ENCODE results near the gene GNA14. TPM values are rescaled to one million over a fixed set of nuclear protein-coding genes. Genes with fewer than 3 reads are reported as not detected.
A peak's percentile ranks its signal among the peaks of the same experiment; 100 is the strongest.
"Not testable (repeated sequence)": the region's sequence is repeated elsewhere in the genome, so short reads cannot be mapped to it uniquely, and the experiment has no call there.

The GNA14 gene
- 1 to 10 TPM; 4.3 to 9.1 TPM for total RNA-seq
- 10 to 100 TPM in 4 of 6 donors, 1 to 10 TPM in 2; 9.4 to 12.8 (median 10.8) TPM for polyA plus RNA-seq (ENCODE audit: insufficient read length in 6 of 6)
- long read RNA-seq, donor 1, partial matches to known transcripts, result 0 of 1 reads
- long read RNA-seq, donor 1, other reads (novel, unspliced or antisense), result 0 of 1 reads
- long read RNA-seq, donor 2, partial matches to known transcripts, result 0 of 2 reads
- long read RNA-seq, donor 2, other reads (novel, unspliced or antisense), result 0 of 2 reads
- long read RNA-seq, donor 3, partial matches to known transcripts, result 0 of 1 reads
- long read RNA-seq, donor 3, other reads (novel, unspliced or antisense), result 0 of 1 reads
- long read RNA-seq, donor 4, partial matches to known transcripts, result 0 of 4 reads
- long read RNA-seq, donor 4, other reads (novel, unspliced or antisense), result 1 of 4 reads
- long read RNA-seq, donor 5, transcript GNA14-201 (7 exons, 2,482 nt), result major isoform, 6 of 6 reads
- long read RNA-seq, donor 5, partial matches to known transcripts, result 0 of 6 reads
- long read RNA-seq, donor 5, other reads (novel, unspliced or antisense), result 0 of 6 reads
- long read RNA-seq, donor 6, partial matches to known transcripts, result 0 of 3 reads
- long read RNA-seq, donor 6, other reads (novel, unspliced or antisense), result 0 of 3 reads
- long read RNA-seq, donor 7, result 0 reads
- long read RNA-seq, donor 8, partial matches to known transcripts, result 0 of 1 reads
- long read RNA-seq, donor 8, other reads (novel, unspliced or antisense), result 0 of 1 reads
- long read RNA-seq, donor 9, result 0 reads
- long read RNA-seq, donor 10, partial matches to known transcripts, result 2 of 6 reads
- long read RNA-seq, donor 10, other reads (novel, unspliced or antisense), result 0 of 6 reads
- long read RNA-seq, donor 11, result 0 reads
- long read RNA-seq, donor 12, partial matches to known transcripts, result 0 of 4 reads
- long read RNA-seq, donor 12, other reads (novel, unspliced or antisense), result 0 of 4 reads

DNA sequence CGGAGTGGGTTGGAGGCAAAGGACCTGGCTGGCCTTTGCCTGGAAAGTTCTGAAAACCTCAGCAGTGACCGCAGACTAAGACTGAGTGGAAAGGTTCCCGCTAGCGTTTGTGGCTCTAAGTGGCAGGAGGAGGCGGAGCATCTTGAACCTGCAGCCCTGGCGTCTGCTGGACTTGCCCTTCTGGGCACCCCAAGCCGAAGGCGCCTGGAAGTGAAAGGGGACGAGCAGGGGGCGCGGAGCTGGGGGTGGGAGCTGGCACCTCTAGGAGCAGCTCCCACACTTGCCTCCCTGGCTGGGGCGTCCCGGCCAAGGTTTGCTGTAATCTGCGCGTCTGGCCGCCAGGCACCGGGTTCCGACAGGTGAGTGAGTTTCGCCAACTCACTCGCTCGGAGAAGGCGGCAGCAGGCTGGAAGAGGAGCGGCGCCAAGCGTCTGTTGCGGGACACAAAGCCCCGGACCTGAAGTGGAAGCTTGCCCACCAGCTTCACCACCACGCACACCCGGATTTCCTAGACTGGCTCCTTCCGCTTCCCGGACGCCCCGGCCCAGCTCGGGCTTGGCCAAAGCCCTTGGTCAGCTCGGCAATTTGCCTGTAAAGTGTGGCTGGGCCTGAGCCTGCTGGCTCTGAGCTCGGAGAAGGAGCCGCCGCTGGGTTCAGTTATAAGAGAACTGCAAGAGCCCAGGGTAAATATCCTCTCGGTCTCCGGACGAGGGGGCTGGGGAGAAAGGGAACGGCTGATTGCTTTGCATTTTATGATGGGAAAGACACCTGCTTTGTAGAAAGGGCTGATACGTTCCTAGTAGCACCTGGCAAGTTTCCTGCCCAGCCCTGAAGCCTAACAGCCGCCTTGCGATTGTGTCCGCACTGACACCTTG, at the start of gene GNA14:
Gene GNA14, minus strand, starts transcription at position 89 of the 875 bp plus-strand sequence. CDS start 529 bp downstream, outside the sequence.
- intact Hi-C loops (cut with DNase I), result no loop called here
- H3K27ac ChIP-seq, result peak within 1 kb of the TSS; percentile 33 to 80

DNA sequence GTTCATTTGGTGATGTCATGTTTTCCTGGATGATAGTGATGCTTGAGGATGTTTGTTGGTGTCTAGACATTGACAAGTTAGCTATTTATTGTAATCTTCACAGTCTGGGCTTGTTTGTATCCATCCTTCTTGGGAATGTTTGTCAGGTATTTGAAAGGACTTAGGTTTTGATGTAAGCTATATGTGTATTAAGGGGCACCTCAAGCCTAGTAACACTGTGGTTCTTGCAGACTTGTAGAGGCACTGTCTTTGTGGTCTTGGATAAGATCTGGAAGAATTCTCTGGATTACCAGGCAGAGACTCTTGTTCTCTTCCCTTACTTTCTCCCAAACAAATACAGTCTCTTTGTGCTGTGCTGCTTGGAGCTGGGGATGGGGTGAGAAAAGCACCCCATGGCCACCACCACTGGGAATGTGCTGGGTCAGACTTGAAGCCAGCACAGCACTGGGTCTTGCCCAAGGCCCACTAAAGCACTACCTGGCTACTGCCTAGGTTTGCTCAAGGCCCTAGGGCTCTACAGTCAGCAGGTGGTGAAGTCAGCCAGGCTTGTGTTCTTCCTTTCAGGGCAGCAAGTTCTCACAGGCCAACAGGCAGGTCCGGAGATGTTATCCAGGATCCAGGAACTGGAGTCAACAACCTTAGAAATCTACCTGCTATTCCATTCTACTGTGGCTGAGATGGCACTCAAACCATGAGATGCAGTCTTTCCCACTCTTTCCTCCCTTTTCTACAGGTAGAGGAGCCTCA, 49.3 kb upstream of the GNA14 start:
- Histone ChIP-seq H3K4me3 (no peak overlapping the region), H3K4me1 (no peaks in the 10 kb centered on the region), H3K9me3 (peaks cover 0 to 12% of the 10 kb centered on the region in 2 donors), H3K27me3 (no peaks in the 10 kb centered on the region), H3K27ac (no peak overlapping the region), H3K36me3 (no peaks in the 10 kb centered on the region)
- no peak for ATAC-seq
- TF ChIP-seq, protein P1, sequence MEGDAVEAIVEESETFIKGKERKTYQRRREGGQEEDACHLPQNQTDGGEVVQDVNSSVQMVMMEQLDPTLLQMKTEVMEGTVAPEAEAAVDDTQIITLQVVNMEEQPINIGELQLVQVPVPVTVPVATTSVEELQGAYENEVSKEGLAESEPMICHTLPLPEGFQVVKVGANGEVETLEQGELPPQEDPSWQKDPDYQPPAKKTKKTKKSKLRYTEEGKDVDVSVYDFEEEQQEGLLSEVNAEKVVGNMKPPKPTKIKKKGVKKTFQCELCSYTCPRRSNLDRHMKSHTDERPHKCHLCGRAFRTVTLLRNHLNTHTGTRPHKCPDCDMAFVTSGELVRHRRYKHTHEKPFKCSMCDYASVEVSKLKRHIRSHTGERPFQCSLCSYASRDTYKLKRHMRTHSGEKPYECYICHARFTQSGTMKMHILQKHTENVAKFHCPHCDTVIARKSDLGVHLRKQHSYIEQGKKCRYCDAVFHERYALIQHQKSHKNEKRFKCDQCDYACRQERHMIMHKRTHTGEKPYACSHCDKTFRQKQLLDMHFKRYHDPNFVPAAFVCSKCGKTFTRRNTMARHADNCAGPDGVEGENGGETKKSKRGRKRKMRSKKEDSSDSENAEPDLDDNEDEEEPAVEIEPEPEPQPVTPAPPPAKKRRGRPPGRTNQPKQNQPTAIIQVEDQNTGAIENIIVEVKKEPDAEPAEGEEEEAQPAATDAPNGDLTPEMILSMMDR (IDR thresholded peaks at IDR 0.05), result no peak
- intact Hi-C loops (cut with DNase I), result no loop called here
- no peak for DNase-seq

More for the DNA sequence above, at the start of gene GNA14:
- Histone ChIP-seq H3K27me3 (peaks cover 0 to 37% of the 10 kb centered on the region in 2 donors), H3K36me3 (no peaks in the 10 kb centered on the region), H3K4me3 (peak within 1 kb of the TSS; percentile 45 to 48), H3K4me1 (peaks cover 3 to 22% of the 10 kb centered on the region in 2 donors), H3K9me3 (no peaks in the 10 kb centered on the region)
- ATAC-seq (peak; percentile 83), DNase-seq (peak; percentile 55 to 85 (median 62))
- TF ChIP-seq, protein P1 (IDR thresholded peaks at IDR 0.05), result no peak

DNA sequence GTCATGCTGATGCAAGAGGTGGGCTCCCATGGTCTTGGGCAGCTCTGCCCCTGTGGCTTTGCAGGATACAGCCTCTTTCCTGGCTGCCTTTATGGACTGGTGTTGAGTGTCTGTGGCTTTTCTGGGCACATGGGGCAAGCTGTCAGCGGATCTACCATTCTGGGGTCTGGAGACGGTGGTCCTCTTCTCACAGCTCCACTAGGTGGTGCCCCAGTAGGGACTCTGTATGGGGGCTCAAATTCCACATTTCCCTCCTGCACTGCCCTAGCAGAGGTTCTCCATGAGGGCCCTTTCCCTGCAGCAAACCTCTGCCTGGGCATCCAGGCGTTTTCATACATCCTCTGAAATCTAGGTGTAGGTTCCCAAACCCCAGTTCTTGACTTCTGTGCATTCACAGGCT, 42.6 kb upstream of the GNA14 start:
- H3K9me3 ChIP-seq; intact Hi-C loops (cut with DNase I); H3K27ac ChIP-seq; H3K4me3 ChIP-seq; H3K27me3 ChIP-seq; H3K36me3 ChIP-seq; ATAC-seq; DNase-seq; H3K4me1 ChIP-seq: not testable (repeated sequence)

DNA sequence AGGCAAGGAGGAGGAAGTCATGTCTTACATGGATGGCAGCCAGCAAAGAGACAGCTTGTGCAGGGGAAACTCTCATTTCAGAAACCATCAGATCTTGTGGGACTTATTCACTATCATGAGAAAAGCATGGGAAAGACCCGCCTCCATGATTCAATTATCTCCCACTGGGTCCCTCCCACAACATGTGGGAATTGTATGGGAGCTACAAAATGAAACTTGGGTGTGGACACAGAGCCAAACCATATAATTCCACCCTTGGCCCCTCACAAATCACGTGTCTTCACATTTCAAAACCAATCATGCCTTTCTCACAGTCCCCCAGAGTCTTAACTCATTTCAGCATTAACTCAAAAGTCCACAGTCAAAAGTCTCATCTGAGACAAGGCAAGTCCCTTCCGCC, 42.0 kb upstream of the GNA14 start:
- ATAC-seq, H3K4me3 ChIP-seq: not testable (repeated sequence)

DNA sequence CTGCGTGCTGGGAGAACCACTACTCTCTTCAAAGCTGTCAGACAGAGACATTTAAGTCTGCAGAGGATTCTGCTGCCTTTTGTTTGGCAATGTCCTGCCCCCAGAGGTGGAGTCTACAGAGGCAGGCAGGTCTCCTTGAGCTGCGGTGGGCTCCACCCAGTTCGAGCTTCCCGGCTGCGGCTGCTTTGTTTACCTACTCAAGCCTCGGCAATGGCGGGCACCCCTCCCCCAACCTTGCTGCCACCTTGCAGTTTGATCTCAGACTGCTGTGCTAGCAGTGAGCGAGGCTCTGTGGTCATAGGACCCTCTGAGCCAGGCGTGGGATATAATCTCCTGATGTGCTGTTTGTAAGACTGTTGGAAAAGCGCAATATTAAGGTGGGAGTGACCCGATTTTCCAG, 39.6 kb upstream of the GNA14 start:
- H3K27me3 ChIP-seq; DNase-seq; ATAC-seq; H3K36me3 ChIP-seq; H3K27ac ChIP-seq; intact Hi-C loops (cut with DNase I); H3K4me3 ChIP-seq; H3K9me3 ChIP-seq; H3K4me1 ChIP-seq: not testable (repeated sequence)

More for the DNA sequence above, 42.0 kb upstream of the GNA14 start:
- H3K27ac ChIP-seq; H3K36me3 ChIP-seq; intact Hi-C loops (cut with DNase I); H3K4me1 ChIP-seq; H3K27me3 ChIP-seq; H3K9me3 ChIP-seq; DNase-seq: not testable (repeated sequence)

DNA sequence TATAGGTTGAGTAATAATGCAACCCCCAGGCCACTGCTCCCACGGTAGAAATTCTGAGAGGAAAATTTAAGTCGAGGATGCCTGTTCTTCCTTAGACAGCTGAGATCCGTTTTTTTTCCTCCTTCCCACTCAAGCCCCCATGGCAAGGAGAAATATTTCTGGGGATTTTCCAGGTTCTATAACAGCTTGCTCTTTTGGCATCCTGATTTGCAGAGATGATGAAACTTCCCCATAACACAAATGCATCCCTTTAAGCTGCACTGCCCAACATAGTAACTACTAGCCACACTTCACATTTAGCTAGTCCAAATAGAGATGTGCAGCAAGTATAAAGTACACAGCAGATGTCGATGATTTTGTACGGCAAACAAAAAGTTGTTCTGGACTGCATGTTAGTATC, 32.5 kb upstream of the GNA14 start:
- H3K36me3 ChIP-seq, result no peaks in the 10 kb centered on the region
- DNase-seq, result no peak

More for the DNA sequence above, 32.5 kb upstream of the GNA14 start:
- peaks cover 0 to 15% of the 10 kb centered on the region in 2 donors for H3K4me1 ChIP-seq
- no peak overlapping the region for H3K27ac ChIP-seq
- H3K4me3 ChIP-seq, result no peak overlapping the region
- TF ChIP-seq, protein P1 (IDR thresholded peaks at IDR 0.05), result no peak
- H3K27me3 ChIP-seq, result no peaks in the 10 kb centered on the region
- no peak for ATAC-seq
- intact Hi-C loops (cut with DNase I), result no loop called here
- H3K9me3 ChIP-seq, result no peaks in the 10 kb centered on the region
